ENCODE results near the gene TFEB.

Gene TFEB

GRCh38 chr6:41638002-41638934 lies 97.1 kb downstream of the TFEB start, which contains the start of gene MDFI:
Gene MDFI (plus strand): TSS chr6:41638468. CDS start chr6:41638750, 282 bp downstream.
- Histone ChIP-seq H3K4me3 (ENCODE audit: insufficient read depth, low read depth, low read length) (peak within 1 kb of the TSS; percentile 83), H3K9me3 (ENCODE audit: control insufficient read depth, low read length) (no peaks in the 10 kb centered on the region), H3K27me3 (ENCODE audit: control insufficient read depth, insufficient read depth, low read length, poor library complexity, severe bottlenecking) (peaks cover 42% of the 10 kb centered on the region), H3K4me1 (ENCODE audit: control insufficient read depth, insufficient read depth, low read length) (peaks cover 40% of the 10 kb centered on the region), H3K36me3 (ENCODE audit: control insufficient read depth, insufficient read depth, low read length) (no peaks in the 10 kb centered on the region), H3K27ac (ENCODE audit: insufficient read depth, low read depth, low read length, poor library complexity, severe bottlenecking) (no peak within 1 kb of the TSS)
- WGBS, 2 experiments = 0% methylated on average over 86 of the region's 86 CpGs

GRCh38 chr6:41637194-41638001 lies 98.0 kb downstream of the TFEB start:
- H3K9me3 ChIP-seq (ENCODE audit: control insufficient read depth, low read length) = no peaks in the 10 kb centered on the region
- H3K4me1 ChIP-seq (ENCODE audit: control insufficient read depth, insufficient read depth, low read length) = peaks cover 31% of the 10 kb centered on the region
- no peak overlapping the region for H3K27ac ChIP-seq (ENCODE audit: insufficient read depth, low read depth, low read length, poor library complexity, severe bottlenecking)

GRCh38 chr6:41636833-41637193 lies 98.6 kb downstream of the TFEB start:
- Histone ChIP-seq H3K4me3 (ENCODE audit: insufficient read depth, low read depth, low read length) (peak overlapping the region; percentile 83), H3K27me3 (ENCODE audit: control insufficient read depth, insufficient read depth, low read length, poor library complexity, severe bottlenecking) (peaks cover 42% of the 10 kb centered on the region), H3K36me3 (ENCODE audit: control insufficient read depth, insufficient read depth, low read length) (no peaks in the 10 kb centered on the region), H3K4me1 (ENCODE audit: control insufficient read depth, insufficient read depth, low read length) (peaks cover 28% of the 10 kb centered on the region), H3K9me3 (ENCODE audit: control insufficient read depth, low read length) (no peaks in the 10 kb centered on the region), H3K27ac (ENCODE audit: insufficient read depth, low read depth, low read length, poor library complexity, severe bottlenecking) (no peak overlapping the region)
- 4% methylated on average over 31 of the region's 31 CpGs for WGBS, 2 experiments

More at GRCh38 chr6:41637194-41638001, 98.0 kb downstream of the TFEB start:
- Histone ChIP-seq H3K27me3 (ENCODE audit: control insufficient read depth, insufficient read depth, low read length, poor library complexity, severe bottlenecking) (peaks cover 42% of the 10 kb centered on the region), H3K4me3 (ENCODE audit: insufficient read depth, low read depth, low read length) (peak overlapping the region; percentile 83), H3K36me3 (ENCODE audit: control insufficient read depth, insufficient read depth, low read length) (no peaks in the 10 kb centered on the region)
- WGBS, 2 experiments = 1% methylated on average over 54 of the region's 54 CpGs

- H3K9me3 ChIP-seq (ENCODE audit: control insufficient read depth, low read length) = no peaks in the 10 kb centered on the region
- no peak overlapping the region for H3K27ac ChIP-seq (ENCODE audit: insufficient read depth, low read depth, low read length, poor library complexity, severe bottlenecking)
- H3K4me3 ChIP-seq (ENCODE audit: insufficient read depth, low read depth, low read length) = no peak overlapping the region
- H3K36me3 ChIP-seq (ENCODE audit: control insufficient read depth, insufficient read depth, low read length) = no peaks in the 10 kb centered on the region
- peaks cover 19% of the 10 kb centered on the region for H3K4me1 ChIP-seq (ENCODE audit: control insufficient read depth, insufficient read depth, low read length)
- 86 to 93% methylated on average over 6 of the region's 6 CpGs for WGBS, 2 experiments
- peaks cover 42% of the 10 kb centered on the region for H3K27me3 ChIP-seq (ENCODE audit: control insufficient read depth, insufficient read depth, low read length, poor library complexity, severe bottlenecking)
These were observed 100.0 kb downstream of the TFEB start for GRCh38 chr6:41635365-41635764.

GRCh38 chr6:41634657-41635056 lies 100.8 kb downstream of the TFEB start:
- Histone ChIP-seq H3K4me3 (ENCODE audit: insufficient read depth, low read depth, low read length) (no peak overlapping the region), H3K9me3 (ENCODE audit: control insufficient read depth, low read length) (no peaks in the 10 kb centered on the region), H3K27me3 (ENCODE audit: control insufficient read depth, insufficient read depth, low read length, poor library complexity, severe bottlenecking) (peaks cover 42% of the 10 kb centered on the region), H3K27ac (ENCODE audit: insufficient read depth, low read depth, low read length, poor library complexity, severe bottlenecking) (no peak overlapping the region), H3K4me1 (ENCODE audit: control insufficient read depth, insufficient read depth, low read length) (peaks cover 12% of the 10 kb centered on the region), H3K36me3 (ENCODE audit: control insufficient read depth, insufficient read depth, low read length) (no peaks in the 10 kb centered on the region)
- WGBS, 2 experiments = 24 to 36% methylated on average over 4 of the region's 4 CpGs
